ENCODE measurements around the gene SAYSD1.

Gene SAYSD1

DNA sequence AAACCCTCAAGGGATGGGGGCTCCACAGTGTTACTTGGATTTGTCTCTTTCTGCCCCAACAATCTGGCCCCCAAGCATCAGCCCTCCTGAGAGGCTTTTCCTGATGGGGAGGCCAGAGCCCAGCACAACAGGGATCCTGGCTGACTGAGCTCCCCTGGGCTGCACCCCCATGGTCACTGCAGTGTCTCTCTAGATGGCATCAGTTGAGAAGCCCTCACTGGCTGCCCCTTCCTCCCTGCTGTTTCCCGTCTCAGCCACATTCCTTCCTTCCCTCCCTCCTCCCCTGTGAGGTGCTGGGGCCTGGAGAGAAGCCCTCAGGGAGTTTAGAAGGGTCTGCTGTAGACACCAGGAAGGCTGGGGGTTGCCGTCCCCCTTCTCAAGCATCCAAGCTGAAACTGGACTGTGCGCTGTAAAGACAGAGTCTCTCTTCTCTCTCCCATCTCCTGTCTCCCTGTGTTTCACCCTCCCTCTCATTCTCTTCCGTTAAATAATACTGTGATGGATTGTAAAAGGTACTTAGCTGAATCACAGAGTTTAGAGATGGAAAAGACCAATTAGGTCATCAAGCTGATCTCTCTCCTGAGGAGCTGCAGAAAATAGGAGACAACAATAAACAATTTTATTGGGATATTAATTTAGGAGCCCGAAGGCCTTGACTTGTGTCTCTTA is 29.7 kb downstream of the SAYSD1 start:
- TF ChIP-seq, protein P1, sequence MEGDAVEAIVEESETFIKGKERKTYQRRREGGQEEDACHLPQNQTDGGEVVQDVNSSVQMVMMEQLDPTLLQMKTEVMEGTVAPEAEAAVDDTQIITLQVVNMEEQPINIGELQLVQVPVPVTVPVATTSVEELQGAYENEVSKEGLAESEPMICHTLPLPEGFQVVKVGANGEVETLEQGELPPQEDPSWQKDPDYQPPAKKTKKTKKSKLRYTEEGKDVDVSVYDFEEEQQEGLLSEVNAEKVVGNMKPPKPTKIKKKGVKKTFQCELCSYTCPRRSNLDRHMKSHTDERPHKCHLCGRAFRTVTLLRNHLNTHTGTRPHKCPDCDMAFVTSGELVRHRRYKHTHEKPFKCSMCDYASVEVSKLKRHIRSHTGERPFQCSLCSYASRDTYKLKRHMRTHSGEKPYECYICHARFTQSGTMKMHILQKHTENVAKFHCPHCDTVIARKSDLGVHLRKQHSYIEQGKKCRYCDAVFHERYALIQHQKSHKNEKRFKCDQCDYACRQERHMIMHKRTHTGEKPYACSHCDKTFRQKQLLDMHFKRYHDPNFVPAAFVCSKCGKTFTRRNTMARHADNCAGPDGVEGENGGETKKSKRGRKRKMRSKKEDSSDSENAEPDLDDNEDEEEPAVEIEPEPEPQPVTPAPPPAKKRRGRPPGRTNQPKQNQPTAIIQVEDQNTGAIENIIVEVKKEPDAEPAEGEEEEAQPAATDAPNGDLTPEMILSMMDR (conservative IDR thresholded peaks at IDR 0.05), result no peak
- TF ChIP-seq ZFX (IDR thresholded peaks at IDR 0.05), result no peak
- peak overlapping the region; percentile 24 for H3K27ac ChIP-seq

DNA sequence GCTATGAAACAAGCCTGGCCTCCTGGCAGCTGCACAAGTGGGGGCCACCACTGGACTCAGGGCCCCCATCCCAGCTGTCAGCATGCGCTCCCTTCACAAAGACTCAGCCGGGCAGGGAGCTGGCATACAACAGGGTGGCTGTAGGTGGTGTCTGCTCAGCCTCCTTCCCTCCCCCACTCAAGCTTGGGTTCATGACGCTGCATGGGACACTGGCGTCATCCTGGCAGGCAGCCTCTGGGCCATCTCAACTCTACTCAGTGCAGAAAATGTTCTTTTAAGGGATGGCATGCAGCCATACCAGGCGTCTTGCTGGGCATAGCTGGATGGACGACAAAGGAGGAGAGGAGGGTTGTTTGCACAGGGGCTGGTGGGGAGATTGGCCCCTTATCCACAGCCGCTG is 30.5 kb downstream of the SAYSD1 start:
- TF ChIP-seq, protein P1 (conservative IDR thresholded peaks at IDR 0.05), result no peak
- no peak for TF ChIP-seq ZFX (IDR thresholded peaks at IDR 0.05)

DNA sequence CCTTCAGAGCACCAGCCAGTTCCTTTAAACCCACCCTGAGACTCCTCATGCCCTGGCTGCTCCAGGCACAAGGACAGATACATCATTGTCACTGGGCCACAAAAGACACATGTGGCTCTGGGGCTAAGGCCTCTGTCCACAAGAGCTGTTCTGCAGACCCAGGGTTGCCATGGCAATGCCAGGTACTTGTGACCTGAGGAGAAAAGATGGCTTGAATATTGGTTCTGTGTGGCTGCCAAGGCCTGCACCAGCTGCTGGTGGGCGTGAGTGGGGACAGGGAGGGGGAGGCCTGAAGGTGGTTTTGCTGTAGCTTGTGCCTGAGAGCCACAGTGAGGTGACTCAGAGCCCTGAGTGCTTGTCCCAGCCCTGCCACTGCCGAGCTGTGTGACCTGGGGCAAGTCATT is 31.8 kb downstream of the SAYSD1 start:
- TF ChIP-seq ZFX (IDR thresholded peaks at IDR 0.05), result no peak
- TF ChIP-seq, protein P1 (conservative IDR thresholded peaks at IDR 0.05), result no peak
- no peak overlapping the region; the same call in 1 of the 2 replicates for H3K27ac ChIP-seq

More for the DNA sequence above, 30.5 kb downstream of the SAYSD1 start:
- peak overlapping the region; percentile 24 for H3K27ac ChIP-seq

DNA sequence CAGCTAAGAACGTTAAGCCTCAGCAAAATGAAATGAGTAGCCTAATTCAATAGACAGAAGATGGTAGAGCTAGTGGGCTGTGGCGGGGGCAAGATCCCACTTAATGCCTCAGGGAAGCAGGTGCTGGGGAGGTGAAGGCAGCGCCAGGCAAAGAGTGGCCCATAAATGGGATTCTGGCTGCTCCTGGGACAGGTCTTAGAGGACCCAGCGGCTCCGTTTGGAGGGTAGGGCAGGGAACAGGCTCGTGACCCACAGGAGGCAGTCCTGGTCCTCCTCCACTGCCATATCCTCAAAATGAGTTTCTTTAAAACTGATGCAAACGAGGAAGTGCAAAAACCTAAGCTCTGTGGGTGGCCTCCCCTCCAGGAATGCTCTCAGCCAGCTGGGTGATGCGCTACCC is 32.7 kb downstream of the SAYSD1 start:
- H3K27ac ChIP-seq, result no peak overlapping the region
- TF ChIP-seq ZFX (IDR thresholded peaks at IDR 0.05), result no peak
- TF ChIP-seq, protein P1 (conservative IDR thresholded peaks at IDR 0.05), result no peak

DNA sequence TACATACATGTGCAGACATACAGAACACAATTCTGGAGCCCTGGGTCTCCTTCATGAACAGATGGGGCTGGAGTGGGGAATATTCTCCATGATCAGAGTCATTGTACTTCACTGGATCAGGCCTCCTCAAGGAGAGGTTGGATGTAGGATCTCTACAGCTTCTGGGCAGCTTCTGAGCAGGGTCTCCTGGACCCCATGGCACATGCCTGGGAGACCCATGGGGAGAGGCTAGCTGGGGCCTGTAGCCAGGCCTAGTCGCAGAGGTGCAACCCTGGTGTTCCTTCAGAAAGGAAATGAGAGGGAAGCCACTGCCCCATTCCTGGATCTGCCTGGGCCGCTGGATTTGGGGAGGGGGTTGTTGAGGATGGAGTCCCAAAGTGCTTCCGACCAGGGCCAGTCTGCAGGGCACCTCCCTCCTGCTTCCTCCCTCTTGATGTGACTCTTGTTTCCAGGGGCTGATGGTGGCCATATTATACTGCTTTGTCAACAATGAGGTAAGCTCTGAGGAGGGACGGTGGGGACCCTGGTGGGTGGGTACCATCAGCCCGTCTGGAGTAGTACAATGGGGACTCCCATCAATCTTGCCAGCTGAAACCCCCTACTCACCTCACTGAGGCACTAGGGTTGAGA is 34.6 kb downstream of the SAYSD1 start:
- H3K27ac ChIP-seq, result no peak overlapping the region
- TF ChIP-seq, protein P1 (conservative IDR thresholded peaks at IDR 0.05), result no peak
- TF ChIP-seq ZFX (IDR thresholded peaks at IDR 0.05), result no peak

DNA sequence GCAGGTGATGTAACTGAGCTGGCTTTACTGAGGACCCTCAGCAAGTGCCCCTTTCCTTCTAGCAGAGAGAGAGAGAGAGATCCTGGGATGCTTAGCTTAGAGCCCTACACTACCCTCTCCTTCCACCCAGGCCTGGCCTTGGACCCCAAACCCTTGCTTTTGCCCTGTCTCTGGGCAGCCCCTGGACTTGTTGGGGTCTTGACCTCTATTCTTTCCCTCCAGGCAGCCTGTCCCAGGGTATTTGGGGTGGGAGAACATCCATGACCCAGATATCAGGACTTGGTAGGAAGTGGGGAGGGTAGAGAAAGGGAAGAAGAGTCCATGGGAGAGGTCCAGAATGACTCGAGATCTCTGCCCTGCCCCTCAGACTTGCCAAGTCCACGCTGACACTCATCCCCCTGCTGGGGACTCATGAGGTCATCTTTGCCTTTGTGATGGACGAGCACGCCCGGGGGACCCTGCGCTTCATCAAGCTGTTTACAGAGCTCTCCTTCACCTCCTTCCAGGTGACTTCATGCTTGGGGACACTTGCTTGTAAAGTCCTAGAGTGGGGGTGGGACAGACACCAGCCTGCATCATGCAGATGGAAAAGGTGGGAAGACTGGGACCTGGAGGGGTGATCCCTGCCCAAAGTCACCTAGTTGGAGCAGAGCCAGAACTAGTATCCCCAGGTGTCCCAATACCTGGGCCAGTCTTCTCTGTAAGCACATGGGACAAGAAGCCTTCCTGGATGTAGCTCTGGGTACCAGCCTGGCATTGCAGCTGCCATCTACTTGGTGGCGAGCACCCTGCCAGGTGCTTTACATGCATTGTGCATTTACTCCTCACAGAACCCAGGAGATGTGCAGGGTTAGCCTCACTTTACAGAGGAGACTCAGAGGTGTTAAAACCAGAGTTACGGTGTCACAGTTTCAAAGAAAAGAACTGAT is 35.5 kb downstream of the SAYSD1 start:
- no peak for TF ChIP-seq ZFX (IDR thresholded peaks at IDR 0.05)
- TF ChIP-seq, protein P1 (conservative IDR thresholded peaks at IDR 0.05), result no peak
- no peak overlapping the region for H3K27ac ChIP-seq
